CD4-positive, alpha-beta T cell treated with Interleukin-6 for 4 hours (primary cell): ENCODE measurements around the gene SLC43A2.

ENCODE experiments used
- DNase-seq: peaks from one replicate; pipeline ENCODE4 v3.0.0-alpha.2; 2020; ENCODE audit warnings: mixed read lengths

The SLC43A2 gene

GRCh38 chr17:1533661-1534325 lies 94.8 kb downstream of the SLC43A2 start:
- DNase-seq, result no peak

GRCh38 chr17:1532836-1533602 lies 95.6 kb downstream of the SLC43A2 start:
- peak; percentile 62 for DNase-seq

- no peak for DNase-seq
These were observed 98.8 kb downstream of the SLC43A2 start for GRCh38 chr17:1529863-1530262.

- DNase-seq, result peak; percentile 7
These were observed 101.8 kb downstream of the SLC43A2 start for GRCh38 chr17:1526876-1527275.

GRCh38 chr17:1522626-1523025 lies 106.0 kb downstream of the SLC43A2 start:
- DNase-seq, result no peak

GRCh38 chr17:1521086-1521640 lies 107.5 kb downstream of the SLC43A2 start:
- no peak for DNase-seq

GRCh38 chr17:1519678-1520077 lies 109.0 kb downstream of the SLC43A2 start:
- DNase-seq, result no peak
